B cell (primary cell): Measurements from ENCODE around the gene MRPS25. TPM values are rescaled to one million over a fixed set of nuclear protein-coding genes. Genes with fewer than 3 reads are reported as not detected.

ENCODE experiments used
- ATAC-seq: fragments of 200-7000 bp; cut with Tn5 transposase; one replicate; pipeline ENCODE4 v1.10.0; 2021; ENCODE audit warnings: low read depth, mild to moderate bottlenecking, moderate number of reproducible peaks, moderate library complexity
- CTCF ChIA-PET: fragments of 350-600 bp; sonication (Branson Sonifier 250); formaldehyde crosslinking; loops from one replicate; lab custom pipeline; 2021; ENCODE audit warnings: antibody characterized with exemption, inconsistent platforms; lab: Charles Lee
- POLR2A ChIA-PET: fragments of 350-600 bp; sonication (Branson Sonifier 250); formaldehyde crosslinking; loops from one replicate; lab custom pipeline; 2021; ENCODE audit warnings: antibody characterized with exemption; lab: Charles Lee
- DNase-seq: peaks from one replicate; pipeline ENCODE4 v3.0.0; 2013
- H2AFZ ChIP-seq: 2 replicates; pipeline ENCODE4 v1.6.1; 2012; ENCODE audit warnings: mild to moderate bottlenecking, low read depth, low read length; ENCODE audit not compliant: insufficient read depth, poor library complexity, severe bottlenecking
- H3K27ac ChIP-seq, 2 donors: 1 replicate in 1 of 2; 2 replicates in 1 of 2; pipeline ENCODE4 v1.5.1; 2012 to 2013; ENCODE audit warnings: low read length in 2 of 2, mild to moderate bottlenecking in 2 of 2, moderate library complexity in 1 of 2
- H3K27me3 ChIP-seq, 4 experiments: fragments of 200-600 bp in 1 of 4; sonication (generic) in 1 of 4; replicated peaks in 1 of 4; 1 replicate in 2 of 4; 2 replicates in 2 of 4; pipeline versions ENCODE4 v1.6.1 to v1.7.0; 2013 to 2016; ENCODE audit warnings: low read length in 3 of 4, mild to moderate bottlenecking in 2 of 4, mixed read lengths in 1 of 4, moderate library complexity in 1 of 4; ENCODE audit not compliant: insufficient read depth in 4 of 4, control insufficient read depth in 3 of 4; ENCODE audit errors: control extremely low read depth in 1 of 4
- H3K36me3 ChIP-seq, 2 experiments: replicated peaks in 1 of 2; 1 replicate in 1 of 2; 2 replicates in 1 of 2; pipeline versions ENCODE4 v1.6.1 to v1.7.1; 2013; ENCODE audit warnings: low read length in 1 of 2; ENCODE audit not compliant: insufficient read depth in 2 of 2, control insufficient read depth in 1 of 2; ENCODE audit errors: control extremely low read depth in 1 of 2, extremely low read depth in 1 of 2
- H3K4me1 ChIP-seq, 2 donors: fragments of 200-600 bp in 1 of 2; sonication (generic) in 1 of 2; 1 replicate in 1 of 2; 2 replicates in 1 of 2; pipeline versions ENCODE4 v1.5.1 to v1.6.1; 2013 to 2017; ENCODE audit warnings: low read length in 2 of 2; ENCODE audit not compliant: control insufficient read depth in 2 of 2, insufficient read depth in 2 of 2
- H3K4me2 ChIP-seq: replicated peaks from 2 replicates; pipeline ENCODE3; 2012; ENCODE audit warnings: mild to moderate bottlenecking, low read depth, low read length; ENCODE audit not compliant: poor library complexity, severe bottlenecking
- H3K4me3 ChIP-seq, 5 experiments: fragments of 200-600 bp in 1 of 5; sonication (generic) in 1 of 5; 1 replicate in 3 of 5; 2 replicates in 2 of 5; pipeline versions ENCODE4 v1.5.1 to v1.7.0; 2011 to 2016; ENCODE audit warnings: low read length in 4 of 5, mild to moderate bottlenecking in 4 of 5, low read depth in 2 of 5, control low read depth in 1 of 5, moderate library complexity in 1 of 5; ENCODE audit not compliant: insufficient read depth in 1 of 5; ENCODE audit errors: control extremely low read depth in 1 of 5, extremely low read depth in 1 of 5
- H3K79me2 ChIP-seq: fragments of 200-600 bp; sonication (generic); one replicate; pipeline ENCODE4 v1.6.0; 2016; ENCODE audit warnings: low read length; ENCODE audit not compliant: control insufficient read depth, insufficient read depth
- H3K9ac ChIP-seq: fragments of 200-600 bp; sonication (generic); 2 replicates; pipeline ENCODE4 v1.6.1; 2017; ENCODE audit warnings: mild to moderate bottlenecking, low read length, moderate library complexity
- H3K9me3 ChIP-seq, 3 donors: one replicate each; pipeline versions ENCODE4 v1.6.1 to v1.7.1; 2013; ENCODE audit warnings: low read length in 2 of 3; ENCODE audit not compliant: control insufficient read depth in 2 of 3, insufficient read depth in 1 of 3; ENCODE audit errors: control extremely low read depth in 1 of 3
- H4K20me1 ChIP-seq: 2 replicates; pipeline ENCODE4 v1.6.0; 2012; ENCODE audit warnings: mild to moderate bottlenecking, low read length; ENCODE audit not compliant: insufficient read depth, control insufficient read depth, poor library complexity, severe bottlenecking
- H3K27ac Mint-ChIP-seq: one replicate; pipeline ENCODE4 v1.8.0; 2021; ENCODE audit warnings: mixed read lengths
- H3K27me3 Mint-ChIP-seq: one replicate; pipeline ENCODE4 v1.8.0; 2021; ENCODE audit warnings: mixed read lengths
- H3K4me1 Mint-ChIP-seq: one replicate; pipeline ENCODE4 v1.8.0; 2021; ENCODE audit warnings: mixed read lengths
- H3K4me3 Mint-ChIP-seq: one replicate; pipeline ENCODE4 v1.8.0; 2021; ENCODE audit warnings: mixed read lengths
- H3K9me3 Mint-ChIP-seq: one replicate; pipeline ENCODE4 v1.8.0; 2022; ENCODE audit warnings: mixed read lengths; ENCODE audit not compliant: insufficient read depth
- EZH2 ChIP-seq: IDR thresholded peaks from 2 replicates; pipeline ENCODE4 v1.6.1; 2012; ENCODE audit warnings: borderline replicate concordance, low read depth, mild to moderate bottlenecking, moderate library complexity, low read length; ENCODE audit not compliant: insufficient read depth, poor library complexity, severe bottlenecking
- WGBS: methylation state at CpG from one replicate; pipeline ENCODE4 v1.1.5; 2013; ENCODE audit warnings: missing lambda C conversion rate; ENCODE audit not compliant: insufficient coverage; 5-methylcytosine and 5-hydroxymethylcytosine counted together
- intact Hi-C: fragments of 100-400 bp; cut with micrococcal nuclease; formaldehyde crosslinking; loops from one replicate; pipeline ENCODE4 v1.10.0; 2022
- polyA plus RNA-seq: library from polyadenylated mRNA; depleted of rRNA; stranded (reverse); fragments of >200 nt; gene quantifications from 2 replicates; pipeline ENCODE4 v1.2.3, GENCODE V29; 2012
- total RNA-seq, 2 donors: library from RNA; stranded (reverse); fragments of 120-200 nt in 1 of 2; gene quantifications; 1 replicate in 1 of 2; 2 replicates in 1 of 2; pipeline versions ENCODE4 v1.2.3 to v1.2.4, GENCODE V29; 2013 to 2022
- TF ChIP-seq, protein P1 (sequence below): fragments of 200-600 bp; IDR thresholded peaks from one replicate; pipeline ENCODE4 v1.8.0; 2022; ENCODE audit warnings: antibody characterized with exemption, mild to moderate bottlenecking

The MRPS25 gene
- total and polyA plus RNA-seq, 2 donors (not counting 1 experiment from before 2014, with no cell fraction given), result 94.9 to 105 TPM

DNA sequence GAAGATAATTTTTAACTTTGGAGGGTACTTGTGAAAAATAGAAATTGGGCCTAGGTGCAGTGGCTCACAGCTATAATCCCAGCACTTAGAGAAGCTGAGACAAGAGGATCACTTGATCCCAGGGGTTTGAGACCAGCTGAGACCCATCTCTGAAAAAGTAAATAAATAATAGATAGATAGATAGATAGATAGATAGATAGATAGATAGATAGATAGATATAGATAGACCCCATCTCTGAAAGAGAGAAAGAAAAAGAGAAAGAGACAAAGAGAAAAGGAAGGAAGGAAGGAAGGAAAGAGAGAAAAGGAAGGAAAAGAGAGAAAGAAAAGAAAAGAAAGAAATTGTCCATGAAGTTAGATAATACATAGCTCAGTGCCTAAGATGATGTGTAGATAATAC, 35.5 kb downstream of the MRPS25 start:
- no peaks in the 10 kb centered on the region for H3K9me3 Mint-ChIP-seq
- intact Hi-C loops, result no loop called here
- Histone ChIP-seq H4K20me1 (no peaks in the 10 kb centered on the region), H3K36me3 (peaks cover 0 to 72% of the 10 kb centered on the region in 2 experiments), H3K9me3 (no peaks in the 10 kb centered on the region), H3K4me2 (no peak overlapping the region), H3K27me3 (no peaks in the 10 kb centered on the region), H3K9ac (no peak overlapping the region), H3K4me1 (no peaks in the 10 kb centered on the region), H3K79me2 (peaks cover 6% of the 10 kb centered on the region), H3K4me3 (no peak overlapping the region), H2AFZ (no peak overlapping the region), H3K27ac (no peak overlapping the region)
- no peak for ATAC-seq
- H3K27ac Mint-ChIP-seq, result no peak overlapping the region
- no peak overlapping the region for H3K4me3 Mint-ChIP-seq
- DNase-seq, result no peak
- H3K4me1 Mint-ChIP-seq, result no peaks in the 10 kb centered on the region
- CTCF ChIA-PET, result interaction anchor here (1.0 kb wide), 1 partner anchor 108 kb away, joined by 3 read pairs; no protein-coding TSS in a partner anchor
- no peaks in the 10 kb centered on the region for H3K27me3 Mint-ChIP-seq
- POLR2A ChIA-PET, result no interaction called here
- no peak for TF ChIP-seq EZH2
- TF ChIP-seq, protein P1, sequence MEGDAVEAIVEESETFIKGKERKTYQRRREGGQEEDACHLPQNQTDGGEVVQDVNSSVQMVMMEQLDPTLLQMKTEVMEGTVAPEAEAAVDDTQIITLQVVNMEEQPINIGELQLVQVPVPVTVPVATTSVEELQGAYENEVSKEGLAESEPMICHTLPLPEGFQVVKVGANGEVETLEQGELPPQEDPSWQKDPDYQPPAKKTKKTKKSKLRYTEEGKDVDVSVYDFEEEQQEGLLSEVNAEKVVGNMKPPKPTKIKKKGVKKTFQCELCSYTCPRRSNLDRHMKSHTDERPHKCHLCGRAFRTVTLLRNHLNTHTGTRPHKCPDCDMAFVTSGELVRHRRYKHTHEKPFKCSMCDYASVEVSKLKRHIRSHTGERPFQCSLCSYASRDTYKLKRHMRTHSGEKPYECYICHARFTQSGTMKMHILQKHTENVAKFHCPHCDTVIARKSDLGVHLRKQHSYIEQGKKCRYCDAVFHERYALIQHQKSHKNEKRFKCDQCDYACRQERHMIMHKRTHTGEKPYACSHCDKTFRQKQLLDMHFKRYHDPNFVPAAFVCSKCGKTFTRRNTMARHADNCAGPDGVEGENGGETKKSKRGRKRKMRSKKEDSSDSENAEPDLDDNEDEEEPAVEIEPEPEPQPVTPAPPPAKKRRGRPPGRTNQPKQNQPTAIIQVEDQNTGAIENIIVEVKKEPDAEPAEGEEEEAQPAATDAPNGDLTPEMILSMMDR, result no peak

GRCh38 chr3:15023719-15024118, 41.4 kb downstream of the MRPS25 start:
- no peaks in the 10 kb centered on the region for H4K20me1 ChIP-seq
- Mint-ChIP-seq H3K27me3 (no peaks in the 10 kb centered on the region), H3K4me1 (no peaks in the 10 kb centered on the region), H3K27ac (no peak overlapping the region), H3K4me3 (no peak overlapping the region), H3K9me3 (no peaks in the 10 kb centered on the region)
- H3K79me2 ChIP-seq, result peaks cover 6% of the 10 kb centered on the region
- no peaks in the 10 kb centered on the region for H3K9me3 ChIP-seq
- H3K4me2 ChIP-seq, result no peak overlapping the region
- CTCF ChIA-PET, result no interaction called here
- POLR2A ChIA-PET, result no interaction called here
- no peak overlapping the region for H3K4me3 ChIP-seq
- H3K36me3 ChIP-seq, result peaks cover 3 to 70% of the 10 kb centered on the region in 2 experiments
- H3K27me3 ChIP-seq, result no peaks in the 10 kb centered on the region
- H3K4me1 ChIP-seq, result no peaks in the 10 kb centered on the region
- intact Hi-C loops, result no loop called here
- ATAC-seq (no peak), DNase-seq (no peak)
- no peak for TF ChIP-seq EZH2
- TF ChIP-seq, protein P1, result no peak
- no peak overlapping the region for H3K27ac ChIP-seq
- 100% methylated on average over 2 of the region's 2 CpGs for WGBS
- H2AFZ ChIP-seq, result no peak overlapping the region
- no peak overlapping the region for H3K9ac ChIP-seq
